H9 (cell line): ENCODE measurements around the gene FBXO41. TPM values are rescaled to one million over a fixed set of nuclear protein-coding genes. Genes with fewer than 3 reads are reported as not detected.

Source experiments
- DNase-seq: peaks from one replicate; pipeline ENCODE4 v3.0.0-alpha.2; 2017
- H2AFZ ChIP-seq: one replicate; pipeline ENCODE4 v1.6.1; 2013; ENCODE audit warnings: mild to moderate bottlenecking, low read length, control low read depth, moderate library complexity
- H2AK5ac ChIP-seq: 2 replicates; pipeline ENCODE4 v1.6.1; 2013; ENCODE audit warnings: low read length, control low read depth, mixed read lengths; ENCODE audit not compliant: insufficient read length
- H2BK120ac ChIP-seq: one replicate; pipeline ENCODE4 v1.6.1; 2013; ENCODE audit warnings: low read depth, mild to moderate bottlenecking, low read length, control low read depth, inconsistent platforms; ENCODE audit not compliant: poor library complexity, severe bottlenecking
- H2BK12ac ChIP-seq: 2 replicates; pipeline ENCODE4 v1.6.1; 2013; ENCODE audit warnings: low read length, control low read depth, mixed read lengths, low read depth; ENCODE audit not compliant: insufficient read length
- H2BK15ac ChIP-seq: 2 replicates; pipeline ENCODE4 v1.6.1; 2013; ENCODE audit warnings: low read depth, low read length, control low read depth
- H2BK20ac ChIP-seq: one replicate; pipeline ENCODE4 v1.6.1; 2013; ENCODE audit warnings: low read depth, mild to moderate bottlenecking, low read length, control low read depth, inconsistent platforms; ENCODE audit not compliant: poor library complexity, severe bottlenecking
- H2BK5ac ChIP-seq: 2 replicates; pipeline ENCODE4 v1.6.1; 2013; ENCODE audit warnings: low read length, control low read depth, mixed read lengths; ENCODE audit not compliant: insufficient read length
- H3K14ac ChIP-seq: 2 replicates; pipeline ENCODE4 v1.6.1; 2013; ENCODE audit warnings: low read length, control low read depth; ENCODE audit not compliant: insufficient read depth
- H3K18ac ChIP-seq: 2 replicates; pipeline ENCODE4 v1.6.1; 2013; ENCODE audit warnings: low read depth, mild to moderate bottlenecking, mixed read lengths, low read length, control low read depth; ENCODE audit not compliant: insufficient read length
- H3K23ac ChIP-seq: 2 replicates; pipeline ENCODE4 v1.6.1; 2013; ENCODE audit warnings: low read length, control low read depth, mixed read lengths, low read depth; ENCODE audit not compliant: insufficient read length
- H3K23me2 ChIP-seq: 2 replicates; pipeline ENCODE4 v1.6.1; 2013; ENCODE audit warnings: low read depth, mild to moderate bottlenecking, mixed read lengths, low read length, control low read depth; ENCODE audit not compliant: insufficient read length, poor library complexity, severe bottlenecking
- H3K27ac ChIP-seq: 2 replicates; pipeline ENCODE4 v1.5.1; 2013; ENCODE audit warnings: low read length, control low read depth, mixed read lengths, low read depth; ENCODE audit not compliant: insufficient read length
- H3K27me3 ChIP-seq: 2 replicates; pipeline ENCODE4 v1.6.1; 2013; ENCODE audit warnings: low read length, control low read depth, inconsistent platforms; ENCODE audit not compliant: insufficient read depth
- H3K4ac ChIP-seq: 2 replicates; pipeline ENCODE4 v1.6.1; 2013; ENCODE audit warnings: low read depth, mild to moderate bottlenecking, control low read depth, inconsistent platforms, low read length, moderate library complexity
- H3K4me1 ChIP-seq: 2 replicates; pipeline ENCODE4 v1.6.1; 2013; ENCODE audit warnings: low read length, control low read depth, inconsistent platforms; ENCODE audit not compliant: insufficient read depth
- H3K4me2 ChIP-seq: 2 replicates; pipeline ENCODE4 v1.6.1; 2013; ENCODE audit warnings: low read length, control low read depth, mixed read lengths; ENCODE audit not compliant: insufficient read length, insufficient read depth
- H3K56ac ChIP-seq: 2 replicates; pipeline ENCODE4 v1.6.1; 2013; ENCODE audit warnings: low read depth, mild to moderate bottlenecking, mixed read lengths, low read length, control low read depth; ENCODE audit not compliant: insufficient read length
- H3K79me1 ChIP-seq: 2 replicates; pipeline ENCODE4 v1.6.1; 2013; ENCODE audit warnings: low read depth, mild to moderate bottlenecking, moderate library complexity, low read length, control low read depth, inconsistent platforms; ENCODE audit not compliant: insufficient read depth, poor library complexity, severe bottlenecking
- H3K79me2 ChIP-seq: 2 replicates; pipeline ENCODE4 v1.6.1; 2013; ENCODE audit warnings: low read length, control low read depth, inconsistent platforms; ENCODE audit not compliant: insufficient read depth
- H3K9ac ChIP-seq: 2 replicates; pipeline ENCODE4 v1.6.1; 2013; ENCODE audit warnings: low read length, control low read depth, mixed read lengths; ENCODE audit not compliant: insufficient read length; ENCODE audit errors: extremely low read depth
- H3K9me3 ChIP-seq: one replicate; pipeline ENCODE4 v1.6.1; 2013; ENCODE audit warnings: low read depth, low read length, inconsistent platforms; ENCODE audit not compliant: control insufficient read depth
- H3T11ph ChIP-seq: one replicate; pipeline ENCODE4 v1.6.1; 2013; ENCODE audit warnings: mild to moderate bottlenecking, low read length, control low read depth, inconsistent platforms
- H4K20me1 ChIP-seq: one replicate; pipeline ENCODE4 v1.6.1; 2013; ENCODE audit not compliant: control insufficient read depth, insufficient read length, insufficient read depth
- H4K5ac ChIP-seq: 2 replicates; pipeline ENCODE4 v1.6.1; 2013; ENCODE audit warnings: low read depth, mild to moderate bottlenecking, mixed read lengths, low read length, control low read depth; ENCODE audit not compliant: insufficient read length
- H4K8ac ChIP-seq: replicated peaks from 2 replicates; pipeline ENCODE4 v1.6.1; 2013; ENCODE audit warnings: low read length, control low read depth, mixed read lengths, low read depth; ENCODE audit not compliant: insufficient read length
- H4K91ac ChIP-seq: 2 replicates; pipeline ENCODE4 v1.6.1; 2013; ENCODE audit warnings: low read depth, mild to moderate bottlenecking, moderate library complexity, mixed read lengths, low read length, control low read depth; ENCODE audit not compliant: insufficient read length
- H3K27ac Mint-ChIP-seq, 3 experiments: 2 replicates in 2 of 3; 3 replicates in 1 of 3; pipeline ENCODE4 v1.8.0; 2020 to 2021; ENCODE audit warnings: mixed read lengths in 3 of 3, mild to moderate bottlenecking in 1 of 3, moderate library complexity in 1 of 3
- H3K27me3 Mint-ChIP-seq: 2 replicates; pipeline ENCODE4 v1.8.0; 2021; ENCODE audit warnings: low read depth, mild to moderate bottlenecking, moderate library complexity, mixed read lengths
- H3K36me3 Mint-ChIP-seq, 3 experiments: 2 replicates in 2 of 3; 3 replicates in 1 of 3; pipeline ENCODE4 v1.8.0; 2020 to 2021; ENCODE audit warnings: low read depth in 3 of 3, mixed read lengths in 3 of 3; ENCODE audit not compliant: insufficient read depth in 1 of 3
- H3K4me1 Mint-ChIP-seq, 2 experiments: 2 replicates each; pipeline ENCODE4 v1.8.0; 2020; ENCODE audit warnings: mixed read lengths in 2 of 2
- H3K4me3 Mint-ChIP-seq, 2 experiments: 2 replicates in 1 of 2; 3 replicates in 1 of 2; pipeline ENCODE4 v1.8.0; 2020 to 2021; ENCODE audit warnings: mild to moderate bottlenecking in 2 of 2, mixed read lengths in 2 of 2, moderate library complexity in 1 of 2
- H3K9me3 Mint-ChIP-seq, 2 experiments: 2 replicates in 1 of 2; 3 replicates in 1 of 2; pipeline ENCODE4 v1.8.0; 2020; ENCODE audit warnings: mild to moderate bottlenecking in 2 of 2, mixed read lengths in 2 of 2, moderate library complexity in 1 of 2
- CTCF ChIP-seq: fragments of 200-600 bp; sonication (generic); conservative IDR thresholded peaks from 3 replicates; pipeline ENCODE4 v1.8.0; 2021; ENCODE audit warnings: antibody characterized with exemption, mild to moderate bottlenecking
- WGBS: extraction: QIAGEN DNeasy Blood & Tissue Kit; methylation state at CpG from one replicate; pipeline ENCODE4 v1.1.7; 2013; ENCODE audit warnings: missing lambda C conversion rate, low lambda C conversion rate, mixed read lengths; ENCODE audit not compliant: insufficient read length; ENCODE audit errors: extremely low coverage; 5-methylcytosine and 5-hydroxymethylcytosine counted together
- total RNA-seq: library from RNA; stranded (reverse); gene quantifications from 2 replicates; pipeline ENCODE4 v1.2.1, GENCODE V29; 2021

FBXO41 gene
- total RNA-seq, 1 experiment from 2014 or later = 16.2 TPM

GRCh38 chr2:73238976-73239375, 45.3 kb downstream of the FBXO41 start:
- Histone ChIP-seq H4K91ac (no peak overlapping the region), H3K56ac (no peak overlapping the region), H4K8ac (no peak overlapping the region), H2BK15ac (no peak overlapping the region), H3K27ac (no peak overlapping the region), H4K5ac (no peak overlapping the region), H3K23ac (no peak overlapping the region), H3K4ac (no peak overlapping the region), H3K9ac (no peak overlapping the region), H3K27me3 (no peaks in the 10 kb centered on the region), H2BK20ac (no peak overlapping the region), H4K20me1 (no peaks in the 10 kb centered on the region), H3K79me2 (peaks cover 39% of the 10 kb centered on the region), H2AFZ (no peak overlapping the region), H3K23me2 (peaks cover 9% of the 10 kb centered on the region), H3K9me3 (no peaks in the 10 kb centered on the region), H2BK120ac (no peak overlapping the region), H3K18ac (no peak overlapping the region), H2AK5ac (no peak overlapping the region), H3K79me1 (no peaks in the 10 kb centered on the region), H3K4me1 (peaks cover 8% of the 10 kb centered on the region; the same call in 1 of the 2 replicates), H3T11ph (no peak overlapping the region), H3K14ac (no peak overlapping the region), H3K4me2 (no peak overlapping the region), H2BK12ac (no peak overlapping the region), H2BK5ac (no peak overlapping the region)
- Mint-ChIP-seq H3K4me3 (no peak overlapping the region), H3K36me3 (peaks cover 18 to 62% (median 53%) of the 10 kb centered on the region in 3 experiments), H3K9me3 (no peaks in the 10 kb centered on the region), H3K4me1 (peaks cover 31 to 32% of the 10 kb centered on the region in 2 experiments), H3K27ac (peak overlapping the region; percentile 69 to 95 (median 86); a peak in 4 of 7 replicates), H3K27me3 (no peaks in the 10 kb centered on the region)
- no peak for TF ChIP-seq CTCF
- no peak for DNase-seq
- WGBS = no CpG with 5 or more reads among the region's 1 CpG
